Lower leg skin (tissue), 3 donors: ENCODE measurements around the gene C8G.

Experiments
- CTCF ChIP-seq, 3 donors: fragments of 450-650 bp; IDR thresholded peaks; one replicate each; pipeline ENCODE4 v1.5.1; 2016; ENCODE audit warnings: antibody characterized with exemption in 3 of 3, mild to moderate bottlenecking in 3 of 3, moderate library complexity in 2 of 3
- POLR2A ChIP-seq, 2 donors: fragments of 450-650 bp; IDR thresholded peaks; one replicate each; pipeline ENCODE4 v1.6.1; 2016 to 2017; ENCODE audit warnings: antibody characterized with exemption in 2 of 2, mild to moderate bottlenecking in 1 of 2, moderate library complexity in 1 of 2

GRCh38 chr9:136917902-136918301 is 27.1 kb upstream of the C8G start:
- TF ChIP-seq CTCF (IDR thresholded peaks at IDR 0.05) (no peak), POLR2A (IDR thresholded peaks at IDR 0.05) (no peak)
